GM23338 (cell line): ENCODE measurements around the gene AK9.

ENCODE experiments used
- CREB1 ChIP-seq: fragments of 250-450 bp; sonication (Bioruptor Pico); IDR thresholded peaks from 2 replicates; pipeline ENCODE4 v1.5.0; 2020; ENCODE audit warnings: low read depth, mild to moderate bottlenecking, moderate library complexity
- CTCF ChIP-seq, 2 experiments: fragments of 200-600 bp in 1 of 2; sonication (generic) in 1 of 2; conservative IDR thresholded peaks; 2 replicates each; pipeline versions ENCODE4 v1.5.1 to v1.6.1; 2016 to 2017; ENCODE audit warnings: antibody characterized with exemption in 2 of 2, low read depth in 2 of 2, mild to moderate bottlenecking in 2 of 2, moderate library complexity in 1 of 2
- ETS1 ChIP-seq: IDR thresholded peaks from 2 replicates; pipeline ENCODE4 v1.6.1; 2016; ENCODE audit warnings: antibody characterized with exemption
- EZH2 ChIP-seq: fragments of 200-600 bp; sonication (generic); IDR thresholded peaks from one replicate; pipeline ENCODE4 v1.8.0; 2017; ENCODE audit warnings: antibody characterized with exemption, mild to moderate bottlenecking, low read depth; ENCODE audit not compliant: unreplicated experiment
- EZH2phosphoT487 ChIP-seq: fragments of 200-600 bp; sonication (generic); IDR thresholded peaks from one replicate; pipeline ENCODE4 v1.8.1; 2018; ENCODE audit warnings: antibody characterized with exemption; ENCODE audit not compliant: unreplicated experiment
- JUNB ChIP-seq: IDR thresholded peaks from one replicate; pipeline ENCODE4 v1.6.1; 2016; ENCODE audit warnings: antibody characterized with exemption; ENCODE audit not compliant: unreplicated experiment
- POLR2AphosphoS5 ChIP-seq: IDR thresholded peaks from 2 replicates; pipeline ENCODE4 v1.6.1; 2016; ENCODE audit warnings: antibody characterized with exemption, low read depth
- REST ChIP-seq: IDR thresholded peaks from one replicate; pipeline ENCODE4 v1.6.1; 2018; ENCODE audit warnings: antibody characterized with exemption; ENCODE audit not compliant: unreplicated experiment
- ZNF114 ChIP-seq: fragments of 250-450 bp; sonication (Bioruptor Pico); IDR thresholded peaks from 2 replicates; pipeline ENCODE4 v1.5.0; 2020; ENCODE audit warnings: mild to moderate bottlenecking, moderate library complexity
- ZNF331 ChIP-seq: fragments of 250-450 bp; sonication (Bioruptor Pico); IDR thresholded peaks from 2 replicates; pipeline ENCODE4 v1.5.0; 2020; ENCODE audit warnings: low read depth, mild to moderate bottlenecking, moderate library complexity

DNA sequence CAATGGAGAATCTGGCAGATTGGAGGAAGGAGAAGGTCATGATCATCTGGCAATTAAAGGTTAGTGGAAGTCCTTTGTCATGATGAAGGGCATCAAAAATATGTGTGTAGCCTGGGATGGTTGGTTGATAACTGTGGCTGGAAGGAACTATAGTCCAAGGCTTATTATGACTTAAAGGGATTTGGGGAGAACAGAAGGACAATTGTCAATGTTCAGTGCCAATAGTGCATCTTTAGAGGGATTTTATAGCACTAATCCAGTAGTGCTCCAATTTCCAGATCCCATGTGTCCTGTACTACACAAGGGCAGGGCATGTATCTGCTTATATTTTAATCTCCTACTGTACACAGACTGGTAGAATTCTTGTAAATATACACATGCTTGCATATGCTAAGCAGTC is 203.0 kb downstream of the AK9 start:
- TF ChIP-seq CTCF (conservative IDR thresholded peaks at IDR 0.05; ENCODE audit: low read depth in 2 of 2) (no peak), EZH2 (no peak), ETS1 (no peak), JUNB (no peak), ZNF114 (CRISPR knock-in tag) (no peak), POLR2AphosphoS5 (no peak), ZNF331 (no peak), REST (no peak), CREB1 (CRISPR knock-in tag) (no peak), EZH2phosphoT487 (no peak)
